HEK293T (cell line): ENCODE data around the gene GTSF1L.

ENCODE experiments used
- SP1 ChIP-seq: fragments of 450-650 bp; IDR thresholded peaks from 2 replicates; pipeline ENCODE4 v1.6.1; 2017
- SUZ12 ChIP-seq: fragments of 450-650 bp; IDR thresholded peaks from 2 replicates; pipeline ENCODE4 v1.6.1; 2016; ENCODE audit warnings: mild to moderate bottlenecking

DNA sequence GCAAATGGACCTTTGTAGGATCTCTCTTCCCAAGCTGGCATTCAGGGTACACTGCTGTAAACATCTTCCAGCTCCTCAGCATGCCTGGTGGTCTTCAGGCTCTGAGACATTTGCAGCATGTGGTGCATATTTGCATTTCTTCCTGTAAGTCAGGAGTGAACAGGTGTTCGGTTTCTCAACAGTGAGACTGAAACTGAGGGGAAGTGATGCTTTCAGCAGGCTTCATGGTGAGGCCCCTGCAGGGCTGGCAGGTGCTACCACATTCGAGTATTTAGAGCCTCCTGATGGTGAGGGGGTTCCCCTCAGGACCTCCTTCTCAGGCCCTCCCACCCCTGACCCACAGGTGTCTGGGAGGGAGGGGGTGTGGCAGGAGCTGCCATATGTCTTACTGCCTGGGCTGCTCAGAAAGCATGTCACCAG lies 44.8 kb downstream of the GTSF1L start:
- TF ChIP-seq SP1: no peak
- no peak for TF ChIP-seq SUZ12
